GM18867 (cell line): ENCODE measurements around the gene SUPT3H.

Experiments
- ATAC-seq: cut with Tn5 transposase; IDR thresholded peaks from one replicate; pipeline ENCODE4 v1.9.1; 2021; ENCODE audit warnings: mild to moderate bottlenecking, moderate library complexity; ENCODE audit not compliant: unreplicated experiment

SUPT3H gene

GRCh38 chr6:45024610-45025009 is 353.1 kb downstream of the SUPT3H start:
- ATAC-seq = no peak

DNA sequence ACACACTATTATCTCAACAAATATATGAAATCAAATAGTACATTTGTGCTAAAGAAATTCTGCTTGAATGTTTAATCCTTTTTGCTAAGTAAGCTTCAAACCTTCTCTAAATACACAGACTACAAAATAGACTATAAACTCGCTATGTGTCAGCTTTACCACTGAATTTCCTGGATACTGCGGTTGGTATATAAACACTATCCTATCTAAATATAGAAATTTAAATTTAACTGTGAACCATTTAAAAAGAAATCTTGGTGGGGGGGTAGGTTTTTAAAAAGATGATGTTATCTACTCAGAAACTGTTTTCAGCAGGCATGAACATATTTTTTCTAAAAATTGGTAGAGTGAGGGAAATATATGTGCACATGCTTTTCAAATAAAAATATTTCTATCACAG is 356.1 kb downstream of the SUPT3H start:
- no peak for ATAC-seq

- no peak for ATAC-seq
Observed at GRCh38 chr6:45012687-45013086, 365.0 kb downstream of the SUPT3H start.

DNA sequence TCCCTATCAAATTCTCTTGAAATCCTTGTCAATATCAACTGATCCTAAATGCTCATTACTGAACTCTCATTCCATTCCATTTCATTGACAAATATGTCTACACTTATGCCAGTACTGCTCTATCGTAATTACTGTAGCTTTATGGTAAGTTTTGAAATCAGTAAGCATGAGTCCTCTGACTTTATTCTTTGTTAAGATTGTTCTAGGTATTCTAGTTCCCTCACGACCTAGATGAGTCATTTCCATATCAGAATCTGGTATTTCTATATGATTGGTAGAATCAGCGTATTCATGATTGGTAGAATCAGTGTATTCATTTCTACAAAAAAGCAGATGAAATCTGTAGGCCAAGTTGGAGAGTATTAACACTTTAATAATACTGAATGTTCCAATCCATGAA is 368.2 kb downstream of the SUPT3H start:
- ATAC-seq = no peak

- ATAC-seq = no peak
Observed at GRCh38 chr6:45006893-45007292, 370.8 kb downstream of the SUPT3H start.

DNA sequence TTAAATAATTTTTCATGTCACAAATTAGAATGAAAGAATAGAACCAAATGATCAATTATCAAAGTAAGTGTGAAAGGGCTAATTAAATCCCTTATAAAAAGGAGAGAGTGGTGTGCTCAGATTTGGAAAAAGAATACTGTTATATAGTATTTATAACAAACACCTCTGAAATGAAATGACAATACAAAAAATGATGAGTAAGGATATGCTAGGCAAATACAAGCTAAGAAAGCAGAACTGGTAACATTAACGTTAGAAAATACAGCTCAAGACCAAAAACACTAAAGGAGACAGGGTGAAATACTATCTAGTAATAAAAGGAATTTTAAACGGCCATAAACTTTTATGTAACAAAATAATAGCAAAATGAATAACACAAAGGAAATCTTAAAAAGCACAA is 373.8 kb downstream of the SUPT3H start:
- no peak for ATAC-seq

GRCh38 chr6:45003387-45003786 is 374.3 kb downstream of the SUPT3H start:
- ATAC-seq = no peak

DNA sequence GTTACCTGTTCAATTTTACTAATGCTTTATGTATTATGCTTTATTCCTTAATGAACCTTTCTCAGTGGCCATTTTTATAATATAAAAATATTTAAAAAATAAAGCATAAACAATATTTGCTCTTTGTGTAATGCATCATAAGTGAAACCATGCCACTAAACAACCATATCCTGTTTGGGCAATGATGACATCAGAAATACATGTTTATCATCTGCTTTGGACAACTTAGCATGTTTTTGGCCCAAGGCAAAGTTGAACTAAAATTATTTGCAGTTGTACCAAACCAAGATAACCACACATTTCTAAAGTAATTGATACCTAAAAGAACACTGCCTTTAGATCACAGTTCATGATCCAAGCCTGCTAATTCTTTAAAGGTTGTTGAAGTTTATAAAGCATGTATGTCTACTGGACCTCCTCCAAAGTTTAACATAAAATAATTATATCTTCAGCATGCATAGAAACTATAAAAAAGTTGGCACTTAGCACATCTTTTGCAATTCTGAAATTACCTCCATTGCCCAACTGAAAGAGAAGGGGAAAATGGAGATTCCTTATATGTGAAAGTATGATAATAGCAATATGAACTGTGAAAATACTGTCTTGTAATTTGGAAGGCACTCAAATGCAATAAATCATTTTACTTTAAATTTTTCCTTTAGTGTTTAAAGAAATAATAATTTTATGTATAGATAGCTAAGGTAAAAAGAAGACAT is 375.2 kb downstream of the SUPT3H start:
- no peak for ATAC-seq

DNA sequence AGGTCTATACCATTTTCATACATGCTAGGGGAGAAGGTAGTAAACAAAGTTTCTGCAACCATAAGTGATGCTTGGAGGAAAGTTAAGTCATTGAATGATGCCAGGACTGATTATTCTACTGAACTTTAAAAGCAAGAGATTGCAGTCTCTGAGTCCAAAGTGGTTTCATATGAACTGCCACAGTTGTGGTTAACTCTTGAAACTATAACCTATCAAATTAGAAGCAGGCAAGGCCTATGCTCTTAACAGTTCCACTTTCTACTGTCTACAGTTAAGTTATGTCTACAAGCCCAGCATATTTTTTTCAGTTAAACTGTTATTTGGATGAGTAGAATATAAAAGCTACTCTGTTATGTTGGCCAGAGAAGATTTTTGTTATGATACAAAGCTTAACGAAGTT is 376.1 kb downstream of the SUPT3H start:
- ATAC-seq = peak; percentile 99

DNA sequence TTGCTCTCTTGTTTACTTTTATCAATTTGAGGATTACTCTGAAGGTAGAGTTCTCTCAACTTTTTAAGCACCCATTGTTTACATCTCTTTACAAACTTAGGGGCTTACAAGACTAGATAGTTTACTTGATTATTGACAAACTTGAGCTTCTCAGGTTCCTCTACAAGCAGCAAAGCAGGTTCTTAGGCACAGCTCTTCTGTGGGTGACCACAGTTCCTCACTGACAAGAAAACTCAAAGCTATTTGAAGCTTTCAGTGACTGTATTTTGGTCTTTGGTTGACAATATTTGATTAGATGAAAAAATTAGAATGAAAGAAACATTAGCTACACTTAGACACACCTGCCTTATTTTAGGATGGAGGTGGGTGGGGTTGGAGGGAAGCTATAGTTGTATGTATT is 376.9 kb downstream of the SUPT3H start:
- ATAC-seq = no peak

DNA sequence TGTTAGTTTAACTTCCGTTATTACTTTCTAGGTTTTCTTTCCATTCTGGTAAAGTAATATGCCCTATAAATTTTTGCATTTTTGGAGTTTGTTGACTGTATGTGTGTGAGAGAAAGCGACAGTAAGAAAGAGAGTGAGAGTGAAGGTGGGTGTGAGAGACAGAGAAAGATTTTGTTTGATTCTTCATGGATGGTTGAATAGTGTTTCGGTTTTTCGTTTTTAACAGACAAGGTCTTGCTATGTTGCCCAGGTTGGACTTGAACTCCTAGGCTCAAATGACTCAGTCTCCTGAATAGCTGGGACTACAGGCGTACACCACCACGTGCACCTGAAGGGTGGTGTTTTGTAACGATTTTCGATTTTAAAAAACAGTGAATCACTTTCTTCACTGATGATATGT is 378.7 kb downstream of the SUPT3H start:
- ATAC-seq = no peak

- no peak for ATAC-seq
Observed at GRCh38 chr6:44995486-44996132, 382.1 kb downstream of the SUPT3H start.

- no peak for ATAC-seq
Observed at GRCh38 chr6:44989391-44989790, 388.3 kb downstream of the SUPT3H start.

DNA sequence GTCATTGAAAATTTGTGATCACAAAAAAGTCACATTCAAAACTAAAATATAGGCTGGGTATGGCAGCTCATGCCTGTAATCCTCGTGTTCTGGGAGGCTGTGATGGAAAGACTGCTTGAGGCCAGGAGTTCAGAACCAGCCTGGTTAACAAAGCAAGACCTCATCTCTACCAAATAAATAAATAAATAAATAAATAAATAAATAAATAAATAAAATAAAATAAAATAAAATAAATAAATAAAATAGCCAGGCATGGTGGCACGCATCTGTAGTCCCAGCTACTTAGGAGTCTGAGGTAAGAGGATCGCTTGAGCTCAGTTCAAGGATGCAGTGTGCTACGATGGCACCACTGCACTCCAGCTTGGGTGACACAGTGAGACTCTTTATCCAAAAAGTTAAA is 392.7 kb downstream of the SUPT3H start:
- ATAC-seq = no peak

- ATAC-seq = no peak
Observed at GRCh38 chr6:44983467-44984365, 394.0 kb downstream of the SUPT3H start.

DNA sequence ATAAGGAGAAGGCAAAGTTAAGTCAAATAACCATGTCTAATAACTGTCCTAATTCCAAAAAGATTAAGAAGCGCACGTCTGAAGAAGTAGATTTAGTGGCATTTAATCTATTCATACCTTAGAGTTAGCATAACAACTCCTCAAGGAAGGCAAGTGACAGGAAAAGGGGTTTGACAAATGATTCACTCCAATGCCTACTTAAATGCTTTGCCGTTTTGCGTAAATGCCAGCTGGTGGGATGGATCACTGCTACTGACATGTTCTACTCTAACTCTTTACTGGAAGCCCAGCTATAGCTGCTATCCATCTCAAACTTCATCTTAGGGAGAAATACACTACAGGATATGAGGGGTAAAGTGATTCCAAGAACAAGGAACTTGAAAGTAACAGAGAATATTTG is 396.9 kb downstream of the SUPT3H start:
- no peak for ATAC-seq

DNA sequence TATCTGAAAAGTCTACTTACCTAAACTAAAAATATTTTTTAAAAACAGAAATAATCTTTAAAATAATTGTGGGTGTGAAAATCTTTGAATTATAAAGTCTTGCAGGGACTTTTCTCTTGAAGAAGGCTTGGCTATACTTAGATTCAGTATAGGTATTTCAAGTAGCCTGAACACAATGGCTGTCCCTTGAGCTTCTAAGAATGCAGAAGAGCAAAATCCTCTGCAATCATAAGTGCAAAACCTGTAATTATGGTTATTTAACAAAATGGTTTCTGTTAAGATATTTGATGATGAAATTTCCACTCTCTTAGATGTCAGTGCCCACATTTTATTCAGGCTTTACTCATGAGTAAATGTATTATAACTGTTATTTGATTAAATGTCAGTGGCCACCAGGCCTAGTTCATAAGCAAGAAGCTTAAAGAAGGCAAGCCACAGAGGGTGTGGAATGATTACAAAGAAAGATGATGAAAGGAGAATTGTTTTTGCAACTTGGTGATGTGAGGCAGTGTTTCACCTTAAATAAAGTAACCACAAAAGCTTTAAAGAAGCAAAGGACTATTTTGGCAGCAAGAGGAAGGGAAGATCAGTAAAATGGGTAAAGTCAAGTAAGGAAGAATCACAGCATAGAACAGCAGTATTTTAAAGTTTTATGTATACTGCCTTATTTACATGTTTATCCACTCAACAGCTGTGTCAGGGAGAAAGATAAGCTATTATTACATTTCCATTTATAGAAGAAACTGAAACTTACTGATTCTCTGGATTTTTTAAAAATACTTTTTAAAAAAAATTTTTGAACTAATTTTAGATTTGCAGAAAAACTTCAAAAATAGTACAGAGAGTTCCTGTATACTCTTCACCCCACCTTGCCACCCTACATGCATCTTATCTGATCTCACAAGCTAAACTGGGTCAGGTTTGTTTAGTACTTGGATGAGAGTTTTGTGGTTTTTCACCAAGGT is 400.8 kb downstream of the SUPT3H start:
- peak; percentile 65 for ATAC-seq

- ATAC-seq = no peak
Observed at GRCh38 chr6:44974511-44974910, 403.2 kb downstream of the SUPT3H start.

DNA sequence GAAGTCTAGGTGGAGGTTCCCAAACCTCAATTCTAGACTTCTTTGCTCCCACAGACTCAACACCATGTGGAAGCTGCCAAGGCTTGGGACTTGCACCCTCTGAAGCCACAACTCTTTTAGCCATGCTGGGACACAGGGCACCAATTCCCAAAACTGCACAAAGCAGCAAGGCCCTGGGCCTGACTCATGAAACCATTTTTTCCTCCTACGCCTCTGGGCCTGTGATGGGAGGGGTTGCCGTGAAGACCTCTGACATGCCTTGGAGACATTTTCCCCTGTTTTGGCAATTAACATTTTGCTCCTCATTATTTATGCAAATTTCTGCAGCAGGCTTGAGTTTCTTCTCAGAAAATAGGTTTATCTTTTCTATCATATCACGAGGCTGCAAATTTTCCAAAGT is 405.0 kb downstream of the SUPT3H start:
- ATAC-seq = no peak

DNA sequence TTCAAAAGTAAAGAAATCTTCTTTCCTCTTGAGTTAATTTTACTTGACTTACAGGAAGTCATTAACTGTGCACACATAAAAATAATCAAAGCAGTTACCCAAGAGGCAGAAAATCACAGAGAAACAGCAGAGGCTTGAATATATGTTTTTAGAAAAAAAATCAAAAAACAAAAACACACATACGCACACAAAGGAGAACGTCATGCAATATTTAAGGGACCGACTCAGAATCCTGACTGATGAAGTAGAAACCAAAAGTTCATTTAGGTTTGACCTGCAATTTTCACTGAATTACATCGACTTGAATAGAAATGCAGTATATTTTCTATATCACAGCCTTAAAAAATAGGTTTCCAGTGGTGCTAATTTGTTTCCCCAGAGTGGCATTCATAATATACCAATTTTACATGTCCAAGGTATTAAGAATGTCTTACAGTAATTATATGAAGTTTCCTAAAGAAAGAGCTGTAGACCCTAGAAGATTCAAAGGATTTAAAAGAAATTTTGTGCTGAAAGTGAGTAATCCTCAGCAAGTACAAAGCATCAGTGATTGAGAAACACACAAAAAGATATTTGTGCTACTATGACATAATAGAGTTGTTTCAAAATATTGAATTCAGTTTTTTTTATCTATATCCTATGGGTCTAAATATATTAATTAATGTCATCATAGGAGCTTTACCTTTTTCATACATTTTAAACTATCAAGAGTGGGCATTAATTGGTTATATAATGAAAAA is 408.1 kb downstream of the SUPT3H start:
- no peak for ATAC-seq
